ENCODE results near the gene SPOPL. TPM values are rescaled to one million over a fixed set of nuclear protein-coding genes. Genes with fewer than 3 reads are reported as not detected.
"Not testable (repeated sequence)": the region's sequence is repeated elsewhere in the genome, so short reads cannot be mapped to it uniquely, and the experiment has no call there.

Gene SPOPL
- polyA plus RNA-seq (2013, experiment 1 of 2; ENCODE audit: insufficient read length) = 8.9 TPM
- 9.2 TPM for polyA plus RNA-seq (2013, experiment 2 of 2; ENCODE audit: insufficient read length)

- peak; percentile 92 for DNase-seq
Measured at GRCh38 chr2:138501425-138502254, at the start of gene SPOPL. Gene SPOPL, plus strand, starts transcription at chr2:138501770. Its CDS starts 48,447 bp downstream, at chr2:138550217.

DNA sequence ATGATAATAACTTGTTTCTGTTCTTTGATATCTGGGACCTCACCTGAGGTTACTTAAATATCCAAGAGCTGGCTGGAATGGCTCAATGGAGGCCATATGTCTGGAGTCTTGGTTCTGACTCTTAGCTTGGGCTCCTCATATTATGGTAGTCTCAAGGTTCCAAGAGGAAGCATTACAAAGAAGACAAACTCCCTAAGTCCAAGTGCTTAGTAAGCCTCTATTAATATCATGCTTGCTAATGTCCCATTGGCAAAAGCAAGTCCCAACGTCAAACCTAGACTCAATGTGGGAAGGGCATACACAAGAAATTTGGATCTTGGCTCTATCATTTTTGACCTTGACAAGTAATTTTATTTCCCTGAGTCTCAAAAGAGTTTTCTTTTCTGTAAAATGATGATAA, 49.2 kb upstream of the SPOPL start:
- no peak for DNase-seq

GRCh38 chr2:138453815-138454214, 47.8 kb upstream of the SPOPL start:
- no peak for DNase-seq

GRCh38 chr2:138454761-138455160, 46.8 kb upstream of the SPOPL start:
- DNase-seq = no peak

DNA sequence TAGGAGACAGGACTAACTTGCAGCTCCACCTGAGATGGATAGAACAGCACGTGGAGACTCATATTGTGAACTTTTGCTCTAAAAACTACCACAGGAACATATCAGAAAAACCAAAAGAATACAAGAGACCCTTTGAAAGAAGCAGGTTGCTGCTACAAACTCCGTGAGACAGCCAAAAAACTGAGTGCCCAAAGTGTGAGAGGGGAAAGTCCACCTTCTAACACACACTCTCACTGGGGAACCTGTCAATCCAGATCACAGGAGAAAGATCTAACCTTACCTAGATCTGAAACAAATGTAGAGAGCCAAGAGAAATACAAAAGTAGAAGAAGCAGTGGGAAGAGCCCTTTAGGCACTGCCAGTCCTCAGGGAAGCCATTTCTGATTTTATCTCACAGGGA, 46.3 kb upstream of the SPOPL start:
- DNase-seq = no peak

GRCh38 chr2:138455691-138456090, 45.9 kb upstream of the SPOPL start:
- no peak for DNase-seq

DNA sequence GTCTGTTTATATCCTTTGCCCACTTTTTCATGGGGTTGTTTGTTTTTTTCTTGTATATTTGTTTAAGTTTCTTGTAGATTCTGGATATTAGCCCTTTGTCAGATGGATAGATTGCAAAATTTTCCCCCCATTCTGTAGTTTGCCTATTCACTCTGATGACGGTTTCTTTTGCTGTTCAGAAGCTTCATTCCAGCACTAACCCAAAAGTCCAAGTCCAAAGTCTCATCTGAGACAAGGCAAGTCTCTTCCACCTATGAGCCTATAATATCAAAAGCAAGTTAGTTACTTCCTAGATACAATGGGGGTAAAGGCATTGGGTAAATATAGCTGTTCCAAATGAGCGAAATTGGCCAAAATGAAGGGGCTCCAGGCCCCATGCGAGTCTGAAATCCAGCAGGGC, 38.9 kb upstream of the SPOPL start:
- DNase-seq = not testable (repeated sequence)

DNA sequence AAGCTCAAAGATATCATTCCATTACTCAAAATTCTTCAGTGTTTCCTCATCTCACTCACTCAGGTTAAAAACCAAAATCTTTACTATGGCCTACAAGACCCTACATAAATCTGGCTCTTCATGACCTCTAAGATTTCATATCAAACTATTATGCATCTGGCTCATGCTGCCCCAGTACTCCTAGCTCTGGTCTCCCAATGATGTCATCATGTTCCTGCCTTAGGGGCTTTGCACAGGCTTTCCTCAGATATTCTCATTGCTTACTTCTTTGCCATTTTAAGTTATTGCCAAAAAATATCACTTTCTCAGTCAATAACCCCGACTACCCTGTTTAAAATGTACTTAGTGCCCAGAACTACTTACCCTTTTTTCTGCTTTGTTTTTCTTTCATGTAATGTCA, 33.0 kb upstream of the SPOPL start:
- DNase-seq = no peak

DNA sequence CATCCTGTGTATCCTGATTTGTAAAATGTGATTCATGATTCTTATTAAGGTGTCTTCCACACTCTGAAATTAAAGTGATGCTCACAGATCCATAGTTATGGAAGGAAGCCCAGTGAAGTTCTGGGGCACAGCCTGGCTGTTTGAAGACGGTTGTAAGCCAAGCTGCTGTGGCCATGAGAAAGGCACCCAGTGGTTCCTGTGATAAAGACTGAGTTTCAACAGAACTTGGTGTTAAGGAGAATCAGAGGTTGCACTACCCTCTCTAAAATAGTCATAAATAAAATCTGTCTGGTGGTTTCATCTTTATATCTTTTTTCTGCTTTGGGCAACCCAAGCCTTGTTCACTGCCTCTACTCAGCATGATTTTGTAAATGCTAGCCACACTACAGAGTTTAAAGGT, 32.2 kb upstream of the SPOPL start:
- DNase-seq = no peak

DNA sequence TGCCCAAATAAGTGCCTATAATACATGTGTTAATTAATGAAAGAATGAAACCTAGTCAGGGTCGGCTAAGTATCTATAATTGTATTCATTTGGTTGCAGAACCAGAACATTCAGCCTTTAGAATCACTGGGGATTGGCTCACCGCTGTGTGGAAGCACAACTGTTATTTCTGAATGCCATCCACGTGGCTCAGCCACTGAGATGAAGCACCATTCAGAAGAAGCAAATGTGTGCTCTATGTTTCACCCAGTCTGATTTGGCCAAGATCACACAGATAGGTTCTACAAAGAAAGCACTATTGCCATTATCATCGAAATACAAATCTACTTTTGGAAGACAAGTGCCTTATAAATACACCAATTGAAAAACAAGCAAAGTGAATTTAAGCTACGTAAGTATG, 30.6 kb upstream of the SPOPL start:
- no peak for DNase-seq

GRCh38 chr2:138474100-138474825, 27.3 kb upstream of the SPOPL start:
- peak; percentile 33 for DNase-seq

DNA sequence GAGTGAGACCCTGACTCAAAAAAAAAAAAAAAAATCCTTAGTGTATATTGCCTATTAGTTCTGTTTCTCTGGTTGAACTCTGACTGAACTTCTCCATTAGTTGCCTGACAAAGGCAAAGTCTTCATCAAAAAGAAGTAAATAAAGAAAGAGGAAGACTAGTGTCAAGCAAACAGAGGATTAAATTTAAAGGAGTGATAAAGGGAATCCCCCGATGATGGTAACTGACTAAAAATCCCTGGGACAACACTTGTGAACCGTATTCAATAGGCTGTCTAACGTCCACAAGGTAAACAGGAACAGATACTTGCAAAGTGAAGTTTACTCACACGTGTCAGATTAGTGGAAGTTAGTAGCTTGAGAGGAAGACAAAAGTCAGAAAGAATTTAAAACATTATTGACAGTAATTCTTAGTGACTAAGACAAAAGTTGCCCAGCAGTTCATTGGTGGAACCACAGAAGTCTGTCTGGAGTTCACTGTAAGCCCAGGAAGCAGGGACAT, 26.2 kb upstream of the SPOPL start:
- DNase-seq = no peak

GRCh38 chr2:138476186-138476585, 25.4 kb upstream of the SPOPL start:
- no peak for DNase-seq

DNA sequence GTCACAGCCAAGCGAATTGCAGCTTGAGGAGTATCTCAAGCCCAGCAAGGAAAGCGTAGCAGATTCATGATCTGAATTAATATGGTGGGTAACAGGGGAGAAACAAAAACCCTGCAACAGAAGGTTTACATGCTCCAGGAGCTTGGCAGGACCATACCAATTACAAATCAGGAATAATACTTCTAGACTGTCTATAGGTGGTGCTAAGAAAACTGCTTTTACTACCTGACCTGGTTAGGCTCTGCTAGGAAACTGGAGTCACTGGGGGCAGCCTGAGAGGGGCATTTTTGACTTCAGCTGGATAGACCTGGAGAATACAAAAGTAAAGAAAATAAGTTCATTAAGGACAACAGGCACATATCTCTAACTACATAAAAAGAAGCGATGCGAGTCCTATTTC, 24.6 kb upstream of the SPOPL start:
- DNase-seq = no peak

GRCh38 chr2:138482796-138483195, 18.8 kb upstream of the SPOPL start:
- DNase-seq = not testable (repeated sequence)

DNA sequence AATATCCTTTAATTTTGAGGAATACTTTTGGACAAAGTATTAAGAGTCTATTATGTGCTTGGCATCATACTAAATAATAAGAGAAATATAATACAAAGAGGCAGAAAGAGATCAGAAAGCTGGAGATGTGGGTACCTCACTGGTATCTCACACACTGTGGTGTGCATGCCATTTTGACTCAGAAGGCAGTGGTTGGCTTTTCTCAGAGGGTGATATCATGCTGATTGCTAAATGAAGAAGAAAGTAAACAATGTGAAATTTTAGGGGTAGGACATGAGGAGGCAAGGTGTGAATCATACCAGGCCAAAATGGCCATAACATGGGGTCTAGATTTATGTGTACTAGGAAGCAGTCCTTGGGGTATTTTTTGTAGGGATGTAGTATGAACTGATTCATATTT, 16.6 kb upstream of the SPOPL start:
- DNase-seq = no peak

DNA sequence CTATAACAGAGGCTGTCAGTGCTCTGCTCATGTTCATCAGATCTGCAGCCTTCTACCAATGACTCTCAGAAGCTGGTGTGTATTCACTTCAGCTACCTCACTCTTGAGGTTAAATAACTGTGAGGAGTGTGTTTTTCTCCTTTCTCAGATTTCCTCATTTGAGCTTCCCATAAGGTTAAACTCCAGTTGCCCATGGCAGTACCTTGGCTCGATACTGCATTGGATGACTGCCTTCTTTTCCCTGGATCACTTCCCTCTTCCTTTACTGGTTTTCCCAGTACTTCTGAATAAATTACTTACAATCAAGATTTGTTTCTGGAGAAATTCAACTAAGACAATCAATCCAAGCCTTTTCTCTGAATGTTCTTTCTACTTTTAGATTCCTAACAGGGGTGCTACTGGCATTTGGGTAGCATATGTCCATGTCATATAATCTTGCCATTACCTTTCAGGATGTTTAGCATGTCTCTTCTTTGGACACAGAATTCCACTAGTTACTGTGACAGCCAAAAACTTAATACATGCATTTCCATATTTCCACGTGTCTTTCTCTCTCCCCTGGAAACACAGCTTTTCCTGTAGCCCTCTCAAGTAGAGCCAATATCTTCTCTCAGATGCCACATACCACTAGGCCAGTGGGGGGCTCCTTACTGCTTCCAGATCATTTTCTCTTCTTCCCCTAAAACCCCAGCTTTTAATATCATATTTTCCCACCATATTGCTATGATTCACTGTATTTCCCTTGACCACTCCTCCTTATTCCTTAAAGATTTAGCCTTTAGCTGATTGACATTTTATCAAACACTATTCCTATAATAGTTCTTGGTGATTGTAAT, 15.0 kb upstream of the SPOPL start:
- DNase-seq = no peak

DNA sequence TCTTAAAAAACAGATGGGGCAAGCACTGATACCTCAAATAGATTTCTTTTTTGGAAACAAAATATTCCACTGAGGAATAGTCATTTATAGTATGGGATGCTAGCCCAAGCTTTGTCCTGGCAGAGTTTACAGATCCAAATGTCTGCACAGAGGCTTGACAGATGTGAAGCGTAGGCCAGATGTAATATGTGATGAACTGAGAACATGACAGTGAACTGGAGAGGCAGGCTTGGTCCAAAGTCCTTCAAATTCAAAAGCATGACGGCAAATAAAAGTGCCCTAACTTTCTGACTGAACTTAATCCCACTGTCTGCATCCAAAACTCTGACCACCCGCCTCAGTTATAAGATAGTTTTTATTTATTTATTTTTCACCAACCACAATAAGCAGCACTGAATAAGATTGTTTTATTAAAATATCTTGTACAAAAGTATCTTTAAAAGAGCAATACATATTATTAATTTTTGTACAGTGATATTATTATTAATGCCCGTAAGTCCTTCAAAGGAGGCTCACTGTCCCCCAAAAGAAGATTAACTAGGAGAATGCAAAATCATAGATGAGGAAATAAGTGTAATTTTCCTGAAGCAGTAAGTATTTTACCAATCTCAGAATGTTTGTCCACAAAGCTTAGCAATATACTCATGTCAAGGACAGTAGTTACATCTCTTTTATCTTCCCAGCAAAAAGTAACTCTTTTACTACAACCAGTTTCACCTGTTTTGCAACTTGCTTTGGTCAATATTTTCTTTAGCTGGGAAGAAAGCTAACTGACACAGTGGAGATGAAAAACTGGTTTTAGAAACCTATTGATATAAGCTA, 10.7 kb upstream of the SPOPL start:
- no peak for DNase-seq

DNA sequence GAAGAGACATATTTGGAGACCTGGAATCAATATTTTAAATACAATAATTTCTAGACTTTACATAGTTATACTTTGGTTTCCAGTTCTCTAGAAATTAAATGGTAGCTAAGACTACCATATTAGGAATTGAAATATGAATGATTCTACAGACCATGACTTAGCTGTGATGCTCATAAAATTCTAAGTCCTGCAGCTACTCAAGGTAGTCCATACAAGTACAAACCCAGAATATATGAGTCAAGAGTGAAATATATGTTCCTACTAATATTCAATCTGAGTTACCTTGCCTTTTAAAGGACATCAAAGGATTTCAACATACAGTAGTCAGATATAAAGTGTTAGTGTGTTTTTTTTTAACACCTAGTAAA, 10.1 kb upstream of the SPOPL start:
- DNase-seq = no peak

GRCh38 chr2:138492160-138492559, 9.4 kb upstream of the SPOPL start:
- no peak for DNase-seq

GRCh38 chr2:138493334-138493733, 8.2 kb upstream of the SPOPL start:
- DNase-seq = peak; percentile 19
